GM12892 (cell line): ENCODE measurements around the gene PDE4C.

Source experiments
- POLR2A ChIP-seq: IDR thresholded peaks from 2 replicates; pipeline ENCODE4 v1.6.1; 2011; ENCODE audit warnings: low read depth, low read length, control low read depth
- POLR2AphosphoS5 ChIP-seq: IDR thresholded peaks from 2 replicates; pipeline ENCODE4 v1.6.1; 2011; ENCODE audit warnings: low read depth, low read length, control low read depth
- TAF1 ChIP-seq: IDR thresholded peaks from 2 replicates; pipeline ENCODE4 v1.6.1; 2011; ENCODE audit warnings: low read depth, mild to moderate bottlenecking, control low read depth, low read length, borderline replicate concordance

GRCh38 chr19:18223860-18224524 is 2.2 kb downstream of the PDE4C start:
- TF ChIP-seq POLR2A (no peak), TAF1 (no peak), POLR2AphosphoS5 (no peak)
